Left ventricle myocardium inferior (tissue), 1 donor: ENCODE results near the gene SYNE1. TPM values are rescaled to one million over a fixed set of nuclear protein-coding genes. Genes with fewer than 3 reads are reported as not detected.
A peak's percentile ranks its signal among the peaks of the same experiment; 100 is the strongest.

Experiments
- DNase-seq: peaks from one replicate; pipeline ENCODE4 v3.0.0-alpha.2; 2020
- H3K27ac ChIP-seq: fragments of 200-600 bp; replicated peaks from 2 replicates; pipeline ENCODE4 v1.8.0; 2021
- H3K27me3 ChIP-seq: fragments of 200-600 bp; 2 replicates; pipeline ENCODE4 v1.8.0; 2021; ENCODE audit warnings: low read depth
- H3K36me3 ChIP-seq: fragments of 200-600 bp; 2 replicates; pipeline ENCODE4 v1.8.0; 2021
- H3K4me1 ChIP-seq: fragments of 200-600 bp; 2 replicates; pipeline ENCODE4 v1.8.0; 2021
- H3K4me3 ChIP-seq: fragments of 200-600 bp; 2 replicates; pipeline ENCODE4 v1.8.0; 2021; ENCODE audit warnings: mild to moderate bottlenecking, moderate library complexity
- H3K9me3 ChIP-seq: fragments of 200-600 bp; replicated peaks from 2 replicates; pipeline ENCODE4 v1.8.0; 2021
- intact Hi-C: fragments of 100-400 bp; cut with micrococcal nuclease; formaldehyde crosslinking; loops from one replicate; pipeline ENCODE4 v1.11.0; 2022
- total RNA-seq: library from RNA; stranded (reverse); fragmentation: NEBNext Ultra II Directional; extraction: Animal tissue kit (Norgen Biotek cat#: 25700); gene quantifications from one replicate; pipeline ENCODE4 v1.2.1, GENCODE V29; 2021
- TF ChIP-seq, protein P1 (sequence below): fragments of 200-600 bp; IDR thresholded peaks from 2 replicates; pipeline ENCODE4 v1.8.0; 2021; ENCODE audit warnings: antibody characterized with exemption, mild to moderate bottlenecking, borderline replicate concordance
- donor health status: DM: no; HTN: yes; CAD: no; lungs with severe emphysema.

The SYNE1 gene
- total RNA-seq, 1 donor from 2014 or later: 105 TPM

DNA sequence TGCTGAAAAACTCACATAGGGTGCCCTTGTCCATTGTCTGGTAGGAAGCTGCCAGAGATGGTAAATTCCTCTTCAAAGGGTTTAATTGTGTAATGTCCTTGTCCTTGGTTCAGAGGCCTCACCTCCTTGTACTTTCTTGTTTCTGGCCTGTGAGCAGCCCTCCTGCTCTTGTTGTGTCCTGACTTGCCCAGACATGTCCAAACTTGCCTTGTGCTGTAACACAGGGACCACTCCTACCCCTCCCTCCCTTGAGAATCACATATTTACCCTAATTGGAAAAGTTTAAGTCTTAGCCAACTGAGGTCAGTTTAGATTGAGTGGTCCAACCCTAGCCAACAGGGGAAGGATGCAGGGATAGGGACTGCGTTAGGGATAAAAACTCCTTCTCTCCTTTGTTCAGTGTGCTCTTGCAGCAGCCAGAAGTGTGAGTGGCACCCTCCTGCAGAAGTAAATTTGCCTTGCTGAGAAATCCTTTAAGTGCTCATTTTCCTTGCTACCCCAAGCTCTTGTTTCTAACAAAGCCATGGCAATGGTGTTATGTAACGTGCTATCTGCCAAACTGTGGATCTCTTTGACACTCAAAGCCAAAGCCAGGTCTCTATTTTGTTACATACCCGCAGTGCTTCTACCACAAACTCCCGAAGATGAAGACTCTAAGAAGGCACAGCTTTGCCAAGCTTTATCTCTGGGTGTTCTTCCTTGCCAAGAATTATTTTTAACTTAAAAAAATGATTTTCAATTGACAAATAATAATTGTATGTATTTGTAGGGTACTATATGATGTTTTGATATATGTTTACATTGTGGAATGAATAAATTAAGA is 415.1 kb downstream of the SYNE1 start:
- Histone ChIP-seq H3K27me3 (no peaks in the 10 kb centered on the region), H3K4me3 (no peak overlapping the region), H3K4me1 (peaks cover 40% of the 10 kb centered on the region), H3K27ac (peak overlapping the region; percentile 77), H3K9me3 (peaks cover 18% of the 10 kb centered on the region), H3K36me3 (peaks cover 89% of the 10 kb centered on the region)
- DNase-seq: no peak
- intact Hi-C loops: no loop called here
- TF ChIP-seq, protein P1, sequence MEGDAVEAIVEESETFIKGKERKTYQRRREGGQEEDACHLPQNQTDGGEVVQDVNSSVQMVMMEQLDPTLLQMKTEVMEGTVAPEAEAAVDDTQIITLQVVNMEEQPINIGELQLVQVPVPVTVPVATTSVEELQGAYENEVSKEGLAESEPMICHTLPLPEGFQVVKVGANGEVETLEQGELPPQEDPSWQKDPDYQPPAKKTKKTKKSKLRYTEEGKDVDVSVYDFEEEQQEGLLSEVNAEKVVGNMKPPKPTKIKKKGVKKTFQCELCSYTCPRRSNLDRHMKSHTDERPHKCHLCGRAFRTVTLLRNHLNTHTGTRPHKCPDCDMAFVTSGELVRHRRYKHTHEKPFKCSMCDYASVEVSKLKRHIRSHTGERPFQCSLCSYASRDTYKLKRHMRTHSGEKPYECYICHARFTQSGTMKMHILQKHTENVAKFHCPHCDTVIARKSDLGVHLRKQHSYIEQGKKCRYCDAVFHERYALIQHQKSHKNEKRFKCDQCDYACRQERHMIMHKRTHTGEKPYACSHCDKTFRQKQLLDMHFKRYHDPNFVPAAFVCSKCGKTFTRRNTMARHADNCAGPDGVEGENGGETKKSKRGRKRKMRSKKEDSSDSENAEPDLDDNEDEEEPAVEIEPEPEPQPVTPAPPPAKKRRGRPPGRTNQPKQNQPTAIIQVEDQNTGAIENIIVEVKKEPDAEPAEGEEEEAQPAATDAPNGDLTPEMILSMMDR: no peak

DNA sequence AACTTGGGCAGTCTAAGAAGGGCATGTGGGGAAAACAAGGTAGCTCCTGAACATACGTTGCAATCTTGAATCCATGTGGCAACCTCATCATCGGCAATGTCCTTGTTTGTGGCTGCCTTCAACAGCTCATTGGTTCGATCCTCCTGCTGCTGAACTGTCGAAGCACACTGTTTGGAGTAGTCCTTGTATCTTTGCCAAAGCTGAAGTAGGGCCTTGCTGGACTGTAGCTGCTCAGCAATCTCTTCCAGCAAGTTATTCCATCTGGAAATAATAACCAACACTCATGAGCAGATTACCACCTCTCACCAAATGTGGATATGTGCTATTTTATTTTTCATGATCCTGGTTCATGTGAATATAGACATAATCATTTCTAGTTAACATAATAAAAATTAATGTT is 416.4 kb downstream of the SYNE1 start:
- Histone ChIP-seq H3K36me3 (peaks cover 97% of the 10 kb centered on the region), H3K4me1 (peaks cover 27% of the 10 kb centered on the region), H3K27me3 (no peaks in the 10 kb centered on the region), H3K4me3 (no peak overlapping the region), H3K27ac (peak overlapping the region; percentile 77), H3K9me3 (peaks cover 18% of the 10 kb centered on the region)
- no peak for DNase-seq
- TF ChIP-seq, protein P1: no peak
- intact Hi-C loops: no loop called here

DNA sequence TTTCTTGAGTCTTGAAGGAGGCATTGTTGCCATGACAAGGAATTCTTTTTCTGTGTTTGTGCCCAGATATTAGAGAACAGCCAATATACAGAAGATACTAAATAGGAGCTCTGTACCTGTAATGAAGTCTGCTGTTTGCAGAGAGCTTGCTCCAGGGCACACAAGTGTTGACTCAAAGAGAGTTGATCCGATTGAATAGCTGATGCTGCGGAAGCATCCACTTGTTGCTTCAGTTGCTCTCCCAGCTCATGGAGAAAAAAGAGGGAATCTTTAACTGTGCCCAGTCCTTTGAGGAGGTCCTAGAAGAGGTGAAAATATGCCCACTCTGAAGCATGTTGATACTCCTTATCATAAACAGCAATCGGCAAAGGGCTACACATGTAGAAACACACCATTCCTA is 418.3 kb downstream of the SYNE1 start:
- Histone ChIP-seq H3K27me3 (no peaks in the 10 kb centered on the region), H3K4me3 (no peak overlapping the region), H3K9me3 (peaks cover 18% of the 10 kb centered on the region), H3K4me1 (peaks cover 22% of the 10 kb centered on the region), H3K36me3 (peaks cover 99% of the 10 kb centered on the region), H3K27ac (no peak overlapping the region)
- TF ChIP-seq, protein P1: no peak
- no peak for DNase-seq
- intact Hi-C loops: no loop called here

DNA sequence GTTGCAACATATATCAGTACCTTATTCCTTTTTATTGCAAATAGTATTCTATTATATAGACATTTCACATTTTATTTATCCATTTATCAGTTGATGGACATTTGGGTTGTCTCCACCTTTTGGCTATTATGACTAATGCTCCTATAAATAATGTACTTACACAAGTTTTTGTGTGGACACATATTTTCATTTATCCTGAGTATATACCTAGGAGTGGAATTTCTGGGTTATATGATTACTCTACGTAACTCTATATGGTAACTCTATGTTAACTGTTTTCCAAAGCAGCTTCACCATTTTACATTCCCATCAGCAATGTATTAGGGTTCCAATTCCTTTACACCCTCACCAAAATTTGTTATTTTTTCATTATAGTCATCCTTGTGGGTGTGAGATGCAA is 424.7 kb downstream of the SYNE1 start:
- TF ChIP-seq, protein P1: no peak
- Histone ChIP-seq H3K4me1 (no peaks in the 10 kb centered on the region), H3K27ac (no peak overlapping the region), H3K27me3 (no peaks in the 10 kb centered on the region), H3K9me3 (no peaks in the 10 kb centered on the region), H3K4me3 (no peak overlapping the region), H3K36me3 (peaks cover 98% of the 10 kb centered on the region)
- intact Hi-C loops: no loop called here
- DNase-seq: no peak

DNA sequence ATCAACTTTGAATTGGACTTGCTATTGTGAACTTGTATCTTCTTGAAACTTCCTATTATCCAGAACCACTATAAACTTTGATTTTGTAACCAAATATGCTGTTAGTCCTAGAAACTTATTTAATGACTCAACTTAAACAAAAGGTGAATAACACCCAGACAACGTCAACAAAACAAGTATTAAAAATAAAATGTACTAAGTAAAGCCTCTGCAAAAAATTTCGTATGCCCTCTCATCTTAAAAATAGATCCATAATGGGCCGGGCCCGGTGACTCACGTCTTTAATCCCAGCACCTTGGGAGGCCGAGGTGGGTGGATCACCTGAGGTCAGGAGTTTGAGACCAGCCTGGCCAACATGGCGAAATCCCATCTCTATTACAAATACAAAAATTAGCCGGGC is 428.0 kb downstream of the SYNE1 start:
- H3K27me3 ChIP-seq: no peaks in the 10 kb centered on the region
- no peaks in the 10 kb centered on the region for H3K9me3 ChIP-seq
- DNase-seq: no peak
- peaks cover 99% of the 10 kb centered on the region for H3K36me3 ChIP-seq
- TF ChIP-seq, protein P1: no peak
- no peaks in the 10 kb centered on the region for H3K4me1 ChIP-seq
- intact Hi-C loops: no loop called here
- no peak overlapping the region for H3K4me3 ChIP-seq
- no peak overlapping the region for H3K27ac ChIP-seq
